Esophagus (tissue), 2 donors: ENCODE results near the gene XPO4. TPM values are rescaled to one million over a fixed set of nuclear protein-coding genes. Genes with fewer than 3 reads are reported as not detected.
"Not testable (repeated sequence)": the region's sequence is repeated elsewhere in the genome, so short reads cannot be mapped to it uniquely, and the experiment has no call there.

Experiments used
- H3K27ac ChIP-seq, 2 donors: one replicate each; pipeline ENCODE4 v1.5.1; 2013; ENCODE audit warnings: low read depth in 2 of 2, mild to moderate bottlenecking in 2 of 2, inconsistent platforms in 1 of 2, low read length in 1 of 2, moderate library complexity in 1 of 2
- H3K27me3 ChIP-seq, 2 donors: one replicate each; pipeline ENCODE4 v1.6.1; 2013; ENCODE audit warnings: low read length in 2 of 2, control low read depth in 1 of 2, mild to moderate bottlenecking in 1 of 2; ENCODE audit not compliant: insufficient read depth in 2 of 2, control insufficient read depth in 1 of 2
- H3K36me3 ChIP-seq, 2 donors: one replicate each; pipeline ENCODE4 v1.6.1; 2013; ENCODE audit warnings: low read length in 1 of 2; ENCODE audit not compliant: control insufficient read depth in 2 of 2, insufficient read depth in 2 of 2
- H3K4me1 ChIP-seq, 2 donors: one replicate each; pipeline ENCODE4 v1.6.1; 2013; ENCODE audit warnings: low read length in 1 of 2; ENCODE audit not compliant: control insufficient read depth in 2 of 2, insufficient read depth in 2 of 2
- H3K4me3 ChIP-seq, 2 donors: one replicate each; pipeline ENCODE4 v1.5.1; 2013; ENCODE audit warnings: low read length in 2 of 2, mild to moderate bottlenecking in 2 of 2, low read depth in 1 of 2, moderate library complexity in 1 of 2
- H3K9me3 ChIP-seq, 2 donors: one replicate each; pipeline ENCODE4 v1.6.1; 2013; ENCODE audit warnings: mild to moderate bottlenecking in 2 of 2, low read depth in 1 of 2, low read length in 1 of 2, moderate library complexity in 1 of 2; ENCODE audit not compliant: control insufficient read depth in 2 of 2, insufficient read depth in 1 of 2
- WGBS, 2 donors: extraction: QIAGEN DNeasy Blood & Tissue Kit; methylation state at CpG; one replicate each; pipeline ENCODE4 v1.1.7; 2013; 5-methylcytosine and 5-hydroxymethylcytosine counted together
- polyA plus RNA-seq, 2 donors: library from polyadenylated mRNA; stranded (reverse); fragments of 200-250 nt; gene quantifications; one replicate each; pipeline ENCODE4 v1.2.3, GENCODE V29; 2013
- donor health status: healthy with polysubstance abuse.
- donor health status: Bipolar disorder and iron deficiency.

XPO4 gene
- 1 to 10 TPM; 2.1 to 3.3 TPM for polyA plus RNA-seq

- WGBS, 2 donors, result 0% methylated on average over 49 to 81 of the region's 81 CpGs
- H3K27me3 ChIP-seq, result no peaks in the 10 kb centered on the region
- H3K4me1 ChIP-seq, result no peaks in the 10 kb centered on the region
- H3K9me3 ChIP-seq, result no peaks in the 10 kb centered on the region
- H3K27ac ChIP-seq, result peak within 1 kb of the TSS; percentile 87 to 98
- H3K4me3 ChIP-seq, result peak within 1 kb of the TSS; percentile 90 to 97
- H3K36me3 ChIP-seq, result no peaks in the 10 kb centered on the region
Measured at GRCh38 chr13:20902438-20903163, at the start of gene XPO4. Gene XPO4, minus strand, starts transcription at chr13:20902746. Its CDS starts 8 bp downstream, at chr13:20902738.

GRCh38 chr13:20948001-20948400 is 45.5 kb upstream of the XPO4 start:
- H3K27ac ChIP-seq, result peak overlapping the region; percentile 31 to 76
- 52 to 58% methylated on average over 3 of the region's 3 CpGs for WGBS, 2 donors

GRCh38 chr13:20945952-20946383 is 43.4 kb upstream of the XPO4 start:
- H3K27me3 ChIP-seq, result no peaks in the 10 kb centered on the region
- no peaks in the 10 kb centered on the region for H3K9me3 ChIP-seq
- no peak overlapping the region for H3K27ac ChIP-seq
- no peaks in the 10 kb centered on the region for H3K36me3 ChIP-seq
- H3K4me3 ChIP-seq, result no peak overlapping the region
- H3K4me1 ChIP-seq, result peaks cover 0 to 7% of the 10 kb centered on the region in 2 donors
- 34 to 46% methylated on average over 29 of the region's 29 CpGs for WGBS, 2 donors

More at GRCh38 chr13:20948001-20948400, 45.5 kb upstream of the XPO4 start:
- not testable (repeated sequence) for H3K9me3 ChIP-seq, H3K4me3 ChIP-seq, H3K27me3 ChIP-seq, H3K36me3 ChIP-seq, H3K4me1 ChIP-seq

- Histone ChIP-seq H3K9me3 (no peaks in the 10 kb centered on the region), H3K36me3 (no peaks in the 10 kb centered on the region), H3K4me1 (peaks cover 0 to 3% of the 10 kb centered on the region in 2 donors), H3K27me3 (no peaks in the 10 kb centered on the region), H3K4me3 (no peak overlapping the region), H3K27ac (peak overlapping the region in 1 of 2 donors; percentile 31)
- WGBS, 2 donors, result 56 to 60% methylated on average over 22 of the region's 22 CpGs
Measured at GRCh38 chr13:20942938-20943559, 40.5 kb upstream of the XPO4 start.

- H3K27me3 ChIP-seq, H3K27ac ChIP-seq, H3K9me3 ChIP-seq, H3K36me3 ChIP-seq, H3K4me3 ChIP-seq, H3K4me1 ChIP-seq: not testable (repeated sequence)
- WGBS, 2 donors, result 85 to 94% methylated on average over 10 of the region's 10 CpGs
Measured at GRCh38 chr13:20940511-20940910, 38.0 kb upstream of the XPO4 start.

GRCh38 chr13:20940083-20940482 is 37.5 kb upstream of the XPO4 start:
- 55 to 70% methylated on average over 3 of the region's 3 CpGs for WGBS, 2 donors
- H3K36me3 ChIP-seq, result no peaks in the 10 kb centered on the region
- H3K27ac ChIP-seq, result no peak overlapping the region
- no peak overlapping the region for H3K4me3 ChIP-seq
- no peaks in the 10 kb centered on the region for H3K27me3 ChIP-seq
- no peaks in the 10 kb centered on the region for H3K4me1 ChIP-seq
- H3K9me3 ChIP-seq, result no peaks in the 10 kb centered on the region

GRCh38 chr13:20939662-20940061 is 37.1 kb upstream of the XPO4 start:
- no peaks in the 10 kb centered on the region for H3K4me1 ChIP-seq
- WGBS, 2 donors, result 39 to 41% methylated on average over 4 of the region's 4 CpGs
- H3K9me3 ChIP-seq, result no peaks in the 10 kb centered on the region
- H3K27me3 ChIP-seq, result no peaks in the 10 kb centered on the region
- no peaks in the 10 kb centered on the region for H3K36me3 ChIP-seq
- H3K27ac ChIP-seq, result no peak overlapping the region
- H3K4me3 ChIP-seq, result no peak overlapping the region

GRCh38 chr13:20938302-20938701 is 35.8 kb upstream of the XPO4 start:
- Histone ChIP-seq H3K4me1 (no peaks in the 10 kb centered on the region), H3K27ac (no peak overlapping the region), H3K27me3 (no peaks in the 10 kb centered on the region), H3K4me3 (no peak overlapping the region), H3K9me3 (no peaks in the 10 kb centered on the region), H3K36me3 (no peaks in the 10 kb centered on the region)
- WGBS, 2 donors, result 79 to 85% methylated on average over 6 of the region's 6 CpGs

GRCh38 chr13:20927596-20928257 is 25.2 kb upstream of the XPO4 start:
- H3K4me3 ChIP-seq, result no peak overlapping the region
- H3K27me3 ChIP-seq, result no peaks in the 10 kb centered on the region
- H3K4me1 ChIP-seq, result no peaks in the 10 kb centered on the region
- H3K9me3 ChIP-seq, result no peaks in the 10 kb centered on the region
- WGBS, 2 donors, result 66 to 69% methylated on average over 4 of the region's 4 CpGs
- H3K27ac ChIP-seq, result no peak overlapping the region
- H3K36me3 ChIP-seq, result no peaks in the 10 kb centered on the region
